ENCODE measurements around the gene NRXN2. TPM values are rescaled to one million over a fixed set of nuclear protein-coding genes. Genes with fewer than 3 reads are reported as not detected.

The NRXN2 gene
- total RNA-seq, 1 donor from 2014 or later = 0.05 TPM

GRCh38 chr11:64744544-64745188 is 21.7 kb upstream of the NRXN2 start:
- intact Hi-C loops (cut with micrococcal nuclease) = loop anchor here (1.0 to 10.0 kb wide), 5 partner anchors 34 to 500 kb away; partner anchors contain the start of genes CATSPERZ, EHD1, ESRRA and FKBP2

- intact Hi-C loops (cut with micrococcal nuclease) = loop anchor here (1.0 to 10.0 kb wide), 6 partner anchors 23 to 499 kb away; partner anchors contain the start of genes CATSPERZ, EHD1, ESRRA and FKBP2
Measured at GRCh38 chr11:64743591-64744543, 20.9 kb upstream of the NRXN2 start, which contains the start of gene RASGRP2. Gene RASGRP2 (minus strand): TSS chr11:64744142. CDS start chr11:64742866, 1,276 bp downstream.

GRCh38 chr11:64742889-64743590 is 20.0 kb upstream of the NRXN2 start:
- intact Hi-C loops (cut with micrococcal nuclease) = loop anchor here (1.0 to 10.0 kb wide), 5 partner anchors 24 to 498 kb away; partner anchors contain the start of genes CATSPERZ, EHD1, ESRRA and FKBP2

GRCh38 chr11:64742087-64742888 is 19.3 kb upstream of the NRXN2 start:
- intact Hi-C loops (cut with micrococcal nuclease) = loop anchor here (2.0 to 10.0 kb wide), 4 partner anchors 69 to 497 kb away; partner anchors contain the start of genes CATSPERZ, EHD1, ESRRA and FKBP2

GRCh38 chr11:64741375-64742086 is 18.5 kb upstream of the NRXN2 start:
- intact Hi-C loops (cut with micrococcal nuclease) = loop anchor here (2.0 to 10.0 kb wide), 4 partner anchors 69 to 497 kb away; partner anchors contain the start of genes CATSPERZ, EHD1, ESRRA and FKBP2

GRCh38 chr11:64739871-64740270 is 16.9 kb upstream of the NRXN2 start:
- intact Hi-C loops (cut with micrococcal nuclease) = loop anchor here (10.0 kb wide), 3 partner anchors 135 to 495 kb away; partner anchors contain the start of genes CATSPERZ, EHD1, ESRRA and FKBP2

- intact Hi-C loops (cut with micrococcal nuclease) = no loop called here
Measured at GRCh38 chr11:64736654-64737053, 13.7 kb upstream of the NRXN2 start.

GRCh38 chr11:64735725-64736259 is 12.8 kb upstream of the NRXN2 start:
- intact Hi-C loops (cut with micrococcal nuclease) = no loop called here

GRCh38 chr11:64734811-64735724 is 12.1 kb upstream of the NRXN2 start:
- intact Hi-C loops (cut with micrococcal nuclease) = no loop called here

GRCh38 chr11:64731601-64732000 is 8.6 kb upstream of the NRXN2 start:
- intact Hi-C loops (cut with micrococcal nuclease) = no loop called here

- intact Hi-C loops (cut with micrococcal nuclease) = no loop called here
Measured at GRCh38 chr11:64729851-64730382, 6.9 kb upstream of the NRXN2 start.

GRCh38 chr11:64728757-64729365 is 5.9 kb upstream of the NRXN2 start:
- intact Hi-C loops (cut with micrococcal nuclease) = no loop called here

- intact Hi-C loops (cut with micrococcal nuclease) = no loop called here
Measured at GRCh38 chr11:64726867-64727530, 4.0 kb upstream of the NRXN2 start.

- intact Hi-C loops (cut with micrococcal nuclease) = no loop called here
Measured at GRCh38 chr11:64726211-64726641, 3.2 kb upstream of the NRXN2 start.

- intact Hi-C loops (cut with micrococcal nuclease) = no loop called here
Measured at GRCh38 chr11:64724863-64725532, 2.0 kb upstream of the NRXN2 start.
